ENCODE results near the gene SNN.

SNN gene

GRCh38 chr16:11624636-11625607 lies 43.3 kb upstream of the SNN start:
- no peak overlapping the region for H3K4me3 ChIP-seq (ENCODE audit: low read depth, low read length)
- no peak for TF ChIP-seq CTCF (IDR thresholded peaks at IDR 0.05; ENCODE audit: low read depth, low read length)

DNA sequence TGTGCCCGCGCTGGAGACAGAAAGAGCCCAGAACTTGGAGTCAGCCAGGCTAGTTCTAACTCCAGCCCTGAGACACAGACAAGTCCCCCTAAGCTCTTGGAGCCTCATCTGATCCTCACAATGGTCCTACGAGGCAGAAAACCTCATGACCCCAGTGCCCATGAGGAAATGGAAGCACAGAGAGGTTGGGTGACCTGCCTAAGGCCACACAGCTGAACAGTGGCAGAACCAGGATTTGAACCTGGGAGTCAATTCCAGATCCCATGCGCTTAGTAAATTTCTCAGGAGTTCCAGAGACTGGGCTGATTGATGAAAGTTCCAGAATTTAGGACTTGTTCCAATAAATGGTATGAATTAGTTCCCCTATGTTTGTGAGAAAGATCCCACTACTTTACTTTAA lies 42.5 kb upstream of the SNN start:
- no peak for TF ChIP-seq CTCF (IDR thresholded peaks at IDR 0.05; ENCODE audit: low read depth, low read length)
- H3K4me3 ChIP-seq (ENCODE audit: low read depth, low read length): no peak overlapping the region

GRCh38 chr16:11626657-11627291 lies 41.5 kb upstream of the SNN start:
- no peak overlapping the region for H3K4me3 ChIP-seq (ENCODE audit: low read depth, low read length)
- no peak for TF ChIP-seq CTCF (IDR thresholded peaks at IDR 0.05; ENCODE audit: low read depth, low read length)

GRCh38 chr16:11627292-11627663 lies 41.0 kb upstream of the SNN start:
- no peak for TF ChIP-seq CTCF (IDR thresholded peaks at IDR 0.05; ENCODE audit: low read depth, low read length)
- no peak overlapping the region for H3K4me3 ChIP-seq (ENCODE audit: low read depth, low read length)

DNA sequence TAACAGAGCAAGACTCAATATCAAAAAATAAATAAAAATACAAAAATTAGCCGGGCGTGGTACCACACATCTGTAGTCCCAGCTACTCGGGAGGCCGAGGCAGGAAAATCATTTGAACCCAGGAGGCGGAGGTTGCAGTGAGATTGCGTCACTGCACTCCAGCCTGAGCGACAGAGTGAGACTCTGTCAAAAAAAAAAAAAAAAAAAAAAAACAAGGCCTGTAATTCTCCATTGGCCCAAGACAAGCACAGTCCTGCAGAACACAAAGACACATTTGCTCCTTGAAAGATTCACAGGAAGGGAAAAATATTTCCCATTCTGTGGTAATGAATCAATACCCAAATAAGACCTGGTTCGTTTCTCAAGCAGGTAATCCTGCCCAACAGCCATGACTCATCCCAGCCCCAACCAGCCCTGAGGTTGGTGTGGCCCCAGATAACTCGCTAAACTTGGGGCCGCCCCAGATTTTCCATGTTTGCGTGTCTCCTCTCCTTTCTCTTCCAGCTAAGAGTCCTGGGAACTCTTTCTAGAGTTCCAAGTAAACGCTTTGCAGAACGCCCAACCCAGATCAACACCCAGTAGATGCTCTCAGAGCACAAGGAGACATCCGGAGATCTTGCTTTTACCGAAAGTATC lies 40.3 kb upstream of the SNN start:
- no peak overlapping the region for H3K4me3 ChIP-seq (ENCODE audit: low read depth, low read length)
- TF ChIP-seq CTCF (IDR thresholded peaks at IDR 0.05; ENCODE audit: low read depth, low read length): no peak

GRCh38 chr16:11629071-11630030 lies 38.9 kb upstream of the SNN start:
- TF ChIP-seq CTCF (IDR thresholded peaks at IDR 0.05; ENCODE audit: low read depth, low read length): no peak
- no peak overlapping the region for H3K4me3 ChIP-seq (ENCODE audit: low read depth, low read length)
